IMR-90 (cell line): ENCODE results near the gene SPNS2.

ENCODE experiments used
- BHLHE40 ChIP-seq: fragments of 150-350 bp; IDR thresholded peaks from 2 replicates; pipeline ENCODE4 v1.6.1; 2016; ENCODE audit warnings: mild to moderate bottlenecking, low read depth, low read length
- CTCF ChIP-seq: conservative IDR thresholded peaks from 2 replicates; pipeline ENCODE4 v1.5.1; 2012; ENCODE audit warnings: mild to moderate bottlenecking, low read depth, low read length, improper control_type of control experiment
- FOS ChIP-seq: fragments of 150-350 bp; IDR thresholded peaks from 2 replicates; pipeline ENCODE4 v1.6.1; 2016; ENCODE audit warnings: low read depth, low read length
- MAZ ChIP-seq: IDR thresholded peaks from 2 replicates; pipeline ENCODE4 v1.6.1; 2012; ENCODE audit warnings: low read depth, mild to moderate bottlenecking, low read length, improper control_type of control experiment, moderate library complexity, borderline replicate concordance
- POLR2A ChIP-seq: IDR thresholded peaks from 2 replicates; pipeline ENCODE4 v1.6.1; 2012; ENCODE audit warnings: mild to moderate bottlenecking, low read depth, low read length
- RAD21 ChIP-seq: IDR thresholded peaks from 2 replicates; pipeline ENCODE4 v1.6.1; 2012; ENCODE audit warnings: low read length, improper control_type of control experiment

GRCh38 chr17:4518901-4519300, 20.2 kb downstream of the SPNS2 start:
- TF ChIP-seq POLR2A (no peak), BHLHE40 (no peak), CTCF (no peak), MAZ (no peak), FOS (no peak), RAD21 (no peak)
